Skeletal muscle tissue (tissue), 4 donors: ENCODE data around the gene SOHLH2. TPM values are rescaled to one million over a fixed set of nuclear protein-coding genes. Genes with fewer than 3 reads are reported as not detected.

Experiments
- H3K27ac ChIP-seq: one replicate; pipeline ENCODE4 v1.7.0; 2013; ENCODE audit warnings: mild to moderate bottlenecking, low read depth, low read length, inconsistent platforms
- H3K27me3 ChIP-seq, 3 donors: one replicate each; pipeline ENCODE4 v1.7.0; 2013; ENCODE audit warnings: low read length in 3 of 3; ENCODE audit not compliant: control insufficient read depth in 3 of 3, insufficient read depth in 3 of 3
- H3K36me3 ChIP-seq, 3 donors: one replicate each; pipeline ENCODE4 v1.7.0; 2013; ENCODE audit warnings: low read length in 3 of 3; ENCODE audit not compliant: control insufficient read depth in 3 of 3, insufficient read depth in 3 of 3
- H3K4me1 ChIP-seq, 3 donors: one replicate each; pipeline ENCODE4 v1.7.0; 2013; ENCODE audit warnings: low read length in 3 of 3, mild to moderate bottlenecking in 3 of 3; ENCODE audit not compliant: control insufficient read depth in 3 of 3, insufficient read depth in 3 of 3
- H3K4me3 ChIP-seq, 3 donors: one replicate each; pipeline ENCODE4 v1.7.0; 2013; ENCODE audit warnings: low read length in 3 of 3
- H3K9ac ChIP-seq, 3 donors: one replicate each; pipeline ENCODE4 v1.7.0; 2013; ENCODE audit warnings: low read length in 3 of 3, mild to moderate bottlenecking in 3 of 3, moderate library complexity in 2 of 3, low read depth in 1 of 3
- H3K9me3 ChIP-seq, 3 donors: one replicate each; pipeline ENCODE4 v1.7.0; 2013; ENCODE audit warnings: low read length in 3 of 3; ENCODE audit not compliant: control insufficient read depth in 3 of 3
- total RNA-seq: library from RNA; depleted of rRNA; stranded (reverse); fragments of >200 nt; gene quantifications from one replicate; pipeline ENCODE4 v1.2.3, GENCODE V29; 2014
- donor health status: Osteomylitis.

Gene SOHLH2
- total RNA-seq, 1 donor from 2014 or later: 3.1 TPM

- Histone ChIP-seq H3K9me3 (no peaks in the 10 kb centered on the region), H3K27ac (no peak overlapping the region), H3K4me1 (peaks cover 0 to 7% (median 3%) of the 10 kb centered on the region in 3 donors), H3K4me3 (no peak overlapping the region), H3K9ac (no peak overlapping the region), H3K36me3 (no peaks in the 10 kb centered on the region), H3K27me3 (no peaks in the 10 kb centered on the region)
These were observed 54.1 kb downstream of the SOHLH2 start for GRCh38 chr13:36160297-36160696.

DNA sequence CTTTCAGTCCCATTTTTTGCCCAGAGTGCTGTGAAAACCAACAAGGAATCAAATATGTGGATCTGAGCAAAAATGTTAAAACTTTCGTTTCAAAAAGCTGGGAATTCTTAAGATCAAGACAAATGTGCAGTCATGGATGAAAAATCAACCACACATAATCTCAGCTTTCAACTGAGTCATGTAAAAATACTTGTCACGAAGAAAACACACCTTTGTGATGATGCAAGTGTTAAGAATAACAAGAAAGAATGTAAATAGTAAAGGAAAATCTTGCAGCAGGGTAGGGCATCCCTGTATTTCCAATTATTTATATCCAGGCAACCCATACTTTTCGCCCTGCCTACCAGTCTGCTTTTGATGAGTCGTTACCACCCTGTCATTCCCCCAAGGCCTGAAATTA, 55.7 kb downstream of the SOHLH2 start:
- H3K9ac ChIP-seq: no peak overlapping the region
- H3K27ac ChIP-seq: no peak overlapping the region
- peaks cover 1 to 5% (median 3%) of the 10 kb centered on the region in 3 donors for H3K4me1 ChIP-seq
- no peaks in the 10 kb centered on the region for H3K27me3 ChIP-seq
- H3K36me3 ChIP-seq: no peaks in the 10 kb centered on the region
- H3K4me3 ChIP-seq: no peak overlapping the region
- no peaks in the 10 kb centered on the region for H3K9me3 ChIP-seq

- no peaks in the 10 kb centered on the region for H3K27me3 ChIP-seq
- H3K4me3 ChIP-seq: no peak overlapping the region
- H3K27ac ChIP-seq: no peak overlapping the region
- no peak overlapping the region for H3K9ac ChIP-seq
- H3K4me1 ChIP-seq: peaks cover 0 to 3% (median 0%) of the 10 kb centered on the region in 3 donors
- H3K36me3 ChIP-seq: no peaks in the 10 kb centered on the region
- no peaks in the 10 kb centered on the region for H3K9me3 ChIP-seq
These were observed 56.9 kb downstream of the SOHLH2 start for GRCh38 chr13:36157480-36157879.

DNA sequence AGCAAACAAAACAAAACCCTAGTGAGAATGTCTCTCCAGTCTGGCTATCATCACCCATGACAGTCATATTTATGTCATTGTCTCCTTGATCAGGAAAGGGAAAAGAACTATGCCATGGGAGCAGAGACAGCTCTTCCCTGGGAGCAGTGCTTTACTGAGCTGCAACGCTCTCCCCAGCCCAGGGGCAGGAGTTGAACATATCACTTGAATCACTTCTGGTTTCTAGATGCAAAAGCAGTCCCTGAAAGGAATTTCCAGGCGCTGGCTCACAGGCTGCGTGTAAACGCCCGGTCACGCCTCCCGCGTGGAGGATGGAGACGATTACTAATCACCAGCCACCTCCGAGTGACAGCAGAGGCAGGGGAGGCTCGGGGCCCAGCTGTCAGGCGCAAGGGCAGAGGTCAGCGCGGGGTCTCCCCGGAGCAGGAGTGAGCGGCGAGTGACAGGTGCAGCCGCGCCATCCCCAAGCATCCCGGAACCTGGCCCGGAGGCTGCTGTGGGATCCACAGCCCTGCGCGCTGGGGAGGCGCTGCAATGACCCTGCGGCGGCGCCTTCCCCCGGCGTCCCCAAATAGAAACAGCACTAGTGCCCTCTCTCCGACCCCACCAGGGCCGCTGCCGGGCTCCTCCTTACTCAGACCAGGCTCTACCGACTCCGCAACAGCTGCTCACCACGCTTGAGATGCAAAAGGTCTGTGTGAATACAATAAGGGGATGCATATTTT, 59.6 kb downstream of the SOHLH2 start:
- no peaks in the 10 kb centered on the region for H3K36me3 ChIP-seq
- H3K4me3 ChIP-seq: peak overlapping the region in 2 of 3 donors; percentile 54 to 62
- H3K27ac ChIP-seq: no peak overlapping the region
- no peaks in the 10 kb centered on the region for H3K9me3 ChIP-seq
- H3K9ac ChIP-seq: no peak overlapping the region
- peaks cover 0 to 3% (median 0%) of the 10 kb centered on the region in 3 donors for H3K4me1 ChIP-seq
- H3K27me3 ChIP-seq: no peaks in the 10 kb centered on the region

- peaks cover 0 to 3% (median 0%) of the 10 kb centered on the region in 3 donors for H3K4me1 ChIP-seq
- no peaks in the 10 kb centered on the region for H3K9me3 ChIP-seq
- no peak overlapping the region for H3K9ac ChIP-seq
- H3K27me3 ChIP-seq: no peaks in the 10 kb centered on the region
- no peaks in the 10 kb centered on the region for H3K36me3 ChIP-seq
- no peak overlapping the region for H3K4me3 ChIP-seq
- no peak overlapping the region for H3K27ac ChIP-seq
These were observed 62.8 kb downstream of the SOHLH2 start for GRCh38 chr13:36151591-36151990.

GRCh38 chr13:36148446-36148845, 65.9 kb downstream of the SOHLH2 start:
- Histone ChIP-seq H3K36me3 (no peaks in the 10 kb centered on the region), H3K9ac (no peak overlapping the region), H3K27ac (no peak overlapping the region), H3K4me1 (no peaks in the 10 kb centered on the region), H3K4me3 (no peak overlapping the region), H3K27me3 (no peaks in the 10 kb centered on the region), H3K9me3 (peaks cover 0 to 2% (median 0%) of the 10 kb centered on the region in 3 donors)

GRCh38 chr13:36147330-36147729, 67.0 kb downstream of the SOHLH2 start:
- no peaks in the 10 kb centered on the region for H3K36me3 ChIP-seq
- H3K27me3 ChIP-seq: no peaks in the 10 kb centered on the region
- peaks cover 0 to 2% (median 0%) of the 10 kb centered on the region in 3 donors for H3K9me3 ChIP-seq
- H3K4me3 ChIP-seq: no peak overlapping the region
- no peak overlapping the region for H3K27ac ChIP-seq
- no peaks in the 10 kb centered on the region for H3K4me1 ChIP-seq
- no peak overlapping the region for H3K9ac ChIP-seq

- H3K4me1 ChIP-seq: no peaks in the 10 kb centered on the region
- no peak overlapping the region for H3K27ac ChIP-seq
- peaks cover 0 to 2% (median 0%) of the 10 kb centered on the region in 3 donors for H3K9me3 ChIP-seq
- H3K9ac ChIP-seq: no peak overlapping the region
- no peaks in the 10 kb centered on the region for H3K27me3 ChIP-seq
- no peaks in the 10 kb centered on the region for H3K36me3 ChIP-seq
- no peak overlapping the region for H3K4me3 ChIP-seq
These were observed 67.7 kb downstream of the SOHLH2 start for GRCh38 chr13:36146511-36147269.

DNA sequence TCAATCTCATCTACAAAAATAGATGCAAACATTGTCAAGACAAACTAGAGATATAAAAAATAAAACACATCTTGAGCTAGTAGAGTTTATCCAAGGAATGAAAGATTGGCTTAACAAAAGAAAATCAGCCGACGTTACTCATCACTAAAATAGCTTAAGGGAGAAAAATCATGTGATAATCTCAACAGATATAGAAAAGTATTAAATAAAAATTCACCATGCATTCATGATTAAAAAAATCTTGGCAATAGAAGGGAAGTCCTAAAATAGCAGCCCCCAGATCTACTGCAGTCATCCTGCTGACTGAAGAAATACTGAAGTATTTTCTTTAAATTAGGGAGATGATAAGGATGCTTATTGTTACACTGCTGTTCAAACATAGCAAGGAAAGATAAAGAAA, 70.6 kb downstream of the SOHLH2 start:
- H3K27me3 ChIP-seq: no peaks in the 10 kb centered on the region
- H3K9ac ChIP-seq: no peak overlapping the region
- no peaks in the 10 kb centered on the region for H3K4me1 ChIP-seq
- H3K36me3 ChIP-seq: no peaks in the 10 kb centered on the region
- no peak overlapping the region for H3K27ac ChIP-seq
- peaks cover 0 to 2% (median 0%) of the 10 kb centered on the region in 3 donors for H3K9me3 ChIP-seq
- H3K4me3 ChIP-seq: no peak overlapping the region

DNA sequence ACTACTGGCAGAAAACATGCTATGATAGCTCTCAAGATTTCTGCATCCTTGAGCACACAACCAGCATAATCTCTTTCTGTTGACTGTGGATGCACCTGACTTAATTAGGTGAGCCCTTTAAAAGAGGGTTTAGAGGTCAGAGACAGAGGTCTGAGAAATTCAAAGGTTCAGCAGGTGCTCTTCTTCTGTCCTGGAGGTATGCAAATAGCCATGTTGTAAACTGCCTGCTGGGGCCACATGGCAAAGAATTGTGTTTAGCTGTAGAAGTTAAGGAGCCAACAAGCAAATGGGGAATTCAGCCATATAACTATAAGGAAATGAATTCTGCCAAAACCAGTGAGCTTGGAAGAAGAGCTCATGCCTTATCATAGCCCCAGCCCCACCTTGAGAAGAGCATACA, 71.6 kb downstream of the SOHLH2 start:
- no peak overlapping the region for H3K4me3 ChIP-seq
- no peaks in the 10 kb centered on the region for H3K36me3 ChIP-seq
- H3K27ac ChIP-seq: no peak overlapping the region
- no peaks in the 10 kb centered on the region for H3K27me3 ChIP-seq
- H3K9ac ChIP-seq: no peak overlapping the region
- H3K9me3 ChIP-seq: peaks cover 0 to 2% (median 0%) of the 10 kb centered on the region in 3 donors
- H3K4me1 ChIP-seq: no peaks in the 10 kb centered on the region
